ENCODE data around the gene NAE1.

GRCh38 chr16:66849549-66849948 lies 18.8 kb upstream of the NAE1 start:
- no peak for TF ChIP-seq CTCF (IDR thresholded peaks at IDR 0.05; ENCODE audit: borderline replicate concordance, extremely low read depth, low read length, poor library complexity, severe bottlenecking)
- TF ChIP-seq EZH2 (IDR thresholded peaks at IDR 0.05; ENCODE audit: borderline replicate concordance, low read depth, low read length, severe bottlenecking) = no peak
